HL-60 (cell line): ENCODE data around the gene CAMK2G.

Experiments used
- CTCF ChIP-seq: IDR thresholded peaks from one replicate; pipeline ENCODE4 v1.5.1; 2011; ENCODE audit warnings: low read length, control low read depth, inconsistent platforms; ENCODE audit not compliant: insufficient read depth
- POLR2AphosphoS5 ChIP-seq: IDR thresholded peaks from 2 replicates; pipeline ENCODE4 v1.6.1; 2012; ENCODE audit warnings: low read depth

DNA sequence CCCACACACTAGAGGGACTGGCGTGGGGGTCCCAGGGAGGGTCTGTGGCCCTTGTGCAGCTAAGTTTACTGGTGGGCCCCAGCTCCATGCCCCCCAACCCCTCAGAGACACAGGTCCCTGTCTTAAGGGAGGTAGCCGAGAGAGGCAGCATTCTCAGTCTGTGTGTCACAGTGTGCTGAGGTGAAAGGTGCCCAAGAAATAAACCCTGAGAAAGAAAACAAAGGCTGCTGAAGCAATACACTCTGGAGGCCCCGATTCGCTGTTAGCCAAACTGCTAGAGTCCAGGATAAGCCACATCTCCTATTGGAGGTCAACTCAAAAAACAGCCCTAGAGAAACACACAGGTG is 34.3 kb downstream of the CAMK2G start:
- TF ChIP-seq POLR2AphosphoS5 = no peak
- TF ChIP-seq CTCF = no peak
